Measurements from ENCODE around the gene C6orf132.
A peak's percentile ranks its signal among the peaks of the same experiment; 100 is the strongest.

The C6orf132 gene

DNA sequence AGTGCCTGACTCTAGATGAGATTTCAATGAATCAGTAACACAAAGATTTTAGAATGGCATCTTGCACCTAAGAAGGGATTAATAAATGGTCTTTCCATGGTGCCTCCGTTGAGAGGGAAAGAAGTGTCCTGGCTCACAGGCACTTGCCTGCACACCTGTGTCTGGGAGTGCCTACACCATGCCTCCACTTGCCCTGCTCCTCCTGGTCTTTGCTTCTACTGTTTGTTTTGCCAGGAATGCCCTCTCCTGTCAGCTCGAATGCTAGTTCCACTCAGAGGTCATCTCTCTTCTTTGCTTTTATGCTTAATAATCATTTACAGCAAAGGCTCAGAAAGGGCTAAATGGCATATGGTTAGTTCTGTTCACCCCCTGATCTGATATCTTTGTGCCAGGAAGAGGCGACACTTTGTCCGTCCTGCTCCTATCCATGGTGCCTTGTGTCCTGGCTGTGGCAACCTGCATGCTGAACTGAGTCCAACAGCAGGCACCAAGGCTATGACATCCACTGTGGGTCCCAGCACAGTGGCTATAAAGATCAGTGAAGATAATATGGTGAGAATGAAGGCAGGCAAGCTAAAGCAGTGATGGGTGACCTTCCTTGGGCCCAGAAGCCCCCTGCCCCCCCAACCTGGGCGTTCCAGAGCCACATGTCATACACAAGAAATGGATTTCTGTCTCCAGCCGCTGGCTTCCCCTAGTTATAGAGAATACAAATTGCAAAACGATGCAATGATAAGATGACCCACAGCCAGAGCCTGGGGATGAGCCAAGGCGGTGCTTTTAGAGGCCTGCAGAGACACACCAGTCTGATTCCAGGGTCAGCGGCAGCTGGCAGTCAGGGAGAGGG, 1.4 kb downstream of the C6orf132 start:
- H3K4me3 ChIP-seq (ENCODE audit: low read length): peak overlapping the region; percentile 74
- H3K9ac ChIP-seq (ENCODE audit: low read length): peak overlapping the region; percentile 90
- H3K27me3 ChIP-seq (replicated peaks; ENCODE audit: control insufficient read depth, insufficient read depth, low read length): no peaks in the 10 kb centered on the region
- H3K36me3 ChIP-seq (ENCODE audit: control insufficient read depth, insufficient read depth, low read length, severe bottlenecking): no peaks in the 10 kb centered on the region
- no peaks in the 10 kb centered on the region for H3K9me3 ChIP-seq (ENCODE audit: control insufficient read depth, low read length)
- peaks cover 34% of the 10 kb centered on the region for H3K4me1 ChIP-seq (ENCODE audit: control insufficient read depth, insufficient read depth, low read length)
- no peak for DNase-seq (ENCODE audit: low read depth)

- no peaks in the 10 kb centered on the region for H3K9me3 ChIP-seq (ENCODE audit: control insufficient read depth, low read length)
- no peaks in the 10 kb centered on the region for H3K36me3 ChIP-seq (ENCODE audit: control insufficient read depth, insufficient read depth, low read length, severe bottlenecking)
- H3K4me1 ChIP-seq (ENCODE audit: control insufficient read depth, insufficient read depth, low read length): peaks cover 34% of the 10 kb centered on the region
- DNase-seq (ENCODE audit: low read depth): no peak
- H3K27me3 ChIP-seq (replicated peaks; ENCODE audit: control insufficient read depth, insufficient read depth, low read length): no peaks in the 10 kb centered on the region
- no peak overlapping the region for H3K4me3 ChIP-seq (ENCODE audit: low read length)
- H3K9ac ChIP-seq (ENCODE audit: low read length): no peak overlapping the region
Measured at GRCh38 chr6:42140032-42140431, 2.4 kb downstream of the C6orf132 start.

DNA sequence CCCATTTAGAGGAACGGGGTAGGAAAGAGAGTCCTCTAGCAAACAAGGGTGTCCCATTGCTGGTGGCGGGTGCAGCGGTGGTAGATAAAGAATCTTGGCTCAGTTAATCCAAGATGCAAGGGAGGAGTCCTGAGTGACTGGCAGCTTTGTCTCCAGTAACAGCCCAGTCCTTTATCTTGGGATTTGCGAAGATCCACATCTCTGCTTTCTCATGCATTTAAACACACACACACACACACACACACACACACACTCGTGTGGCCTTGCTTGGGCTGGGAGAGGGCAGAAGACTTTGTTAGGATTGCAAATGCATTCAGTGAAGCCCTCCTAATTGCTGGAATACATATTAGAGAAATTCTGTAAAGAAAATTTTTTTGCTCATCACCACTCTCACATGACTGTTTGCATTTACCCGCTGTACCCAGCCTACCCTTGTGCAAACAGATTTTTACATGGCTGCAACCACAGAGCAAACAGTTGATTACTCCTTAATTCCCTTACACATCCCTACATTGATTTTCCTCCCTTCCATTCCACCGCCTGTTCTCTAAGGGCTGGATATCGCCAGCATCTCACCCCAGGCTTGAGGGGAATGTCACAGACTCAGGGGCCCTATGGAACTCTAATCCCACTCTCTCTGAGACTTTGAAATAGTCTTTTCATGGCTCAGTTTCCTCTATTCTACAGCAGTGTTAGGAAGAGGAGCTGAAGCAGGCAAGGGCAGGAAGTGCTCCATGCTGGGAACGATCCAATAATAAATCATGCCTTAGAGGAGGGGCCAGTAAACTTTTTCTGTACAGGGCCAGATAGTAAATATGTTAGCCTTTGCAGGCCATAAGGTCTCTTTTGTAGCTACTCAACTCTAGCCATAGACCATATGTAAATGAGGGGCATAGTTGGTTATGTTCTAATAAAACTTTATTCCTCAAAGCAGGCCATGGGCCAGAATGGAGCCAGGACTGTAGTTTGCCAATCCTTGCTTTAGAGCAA, 3.5 kb downstream of the C6orf132 start:
- Histone ChIP-seq H3K4me1 (ENCODE audit: control insufficient read depth, insufficient read depth, low read length) (peaks cover 34% of the 10 kb centered on the region), H3K4me3 (ENCODE audit: low read length) (no peak overlapping the region), H3K9me3 (ENCODE audit: control insufficient read depth, low read length) (no peaks in the 10 kb centered on the region), H3K9ac (ENCODE audit: low read length) (no peak overlapping the region), H3K27me3 (replicated peaks; ENCODE audit: control insufficient read depth, insufficient read depth, low read length) (no peaks in the 10 kb centered on the region), H3K36me3 (ENCODE audit: control insufficient read depth, insufficient read depth, low read length, severe bottlenecking) (no peaks in the 10 kb centered on the region)
- no peak for DNase-seq (ENCODE audit: low read depth)

- no peak overlapping the region for H3K4me3 ChIP-seq (ENCODE audit: low read length)
- no peak for DNase-seq (ENCODE audit: low read depth)
- H3K9ac ChIP-seq (ENCODE audit: low read length): no peak overlapping the region
- no peaks in the 10 kb centered on the region for H3K36me3 ChIP-seq (ENCODE audit: control insufficient read depth, insufficient read depth, low read length, severe bottlenecking)
- H3K27me3 ChIP-seq (replicated peaks; ENCODE audit: control insufficient read depth, insufficient read depth, low read length): no peaks in the 10 kb centered on the region
- no peaks in the 10 kb centered on the region for H3K9me3 ChIP-seq (ENCODE audit: control insufficient read depth, low read length)
- peaks cover 34% of the 10 kb centered on the region for H3K4me1 ChIP-seq (ENCODE audit: control insufficient read depth, insufficient read depth, low read length)
Measured at GRCh38 chr6:42138190-42138589, 4.2 kb downstream of the C6orf132 start.

GRCh38 chr6:42137194-42137753, 5.1 kb downstream of the C6orf132 start:
- Histone ChIP-seq H3K4me3 (ENCODE audit: low read length) (no peak overlapping the region), H3K36me3 (ENCODE audit: control insufficient read depth, insufficient read depth, low read length, severe bottlenecking) (no peaks in the 10 kb centered on the region), H3K9me3 (ENCODE audit: control insufficient read depth, low read length) (no peaks in the 10 kb centered on the region), H3K27me3 (replicated peaks; ENCODE audit: control insufficient read depth, insufficient read depth, low read length) (no peaks in the 10 kb centered on the region), H3K9ac (ENCODE audit: low read length) (peak overlapping the region; percentile 4), H3K4me1 (ENCODE audit: control insufficient read depth, insufficient read depth, low read length) (peaks cover 34% of the 10 kb centered on the region)
- no peak for DNase-seq (ENCODE audit: low read depth)

DNA sequence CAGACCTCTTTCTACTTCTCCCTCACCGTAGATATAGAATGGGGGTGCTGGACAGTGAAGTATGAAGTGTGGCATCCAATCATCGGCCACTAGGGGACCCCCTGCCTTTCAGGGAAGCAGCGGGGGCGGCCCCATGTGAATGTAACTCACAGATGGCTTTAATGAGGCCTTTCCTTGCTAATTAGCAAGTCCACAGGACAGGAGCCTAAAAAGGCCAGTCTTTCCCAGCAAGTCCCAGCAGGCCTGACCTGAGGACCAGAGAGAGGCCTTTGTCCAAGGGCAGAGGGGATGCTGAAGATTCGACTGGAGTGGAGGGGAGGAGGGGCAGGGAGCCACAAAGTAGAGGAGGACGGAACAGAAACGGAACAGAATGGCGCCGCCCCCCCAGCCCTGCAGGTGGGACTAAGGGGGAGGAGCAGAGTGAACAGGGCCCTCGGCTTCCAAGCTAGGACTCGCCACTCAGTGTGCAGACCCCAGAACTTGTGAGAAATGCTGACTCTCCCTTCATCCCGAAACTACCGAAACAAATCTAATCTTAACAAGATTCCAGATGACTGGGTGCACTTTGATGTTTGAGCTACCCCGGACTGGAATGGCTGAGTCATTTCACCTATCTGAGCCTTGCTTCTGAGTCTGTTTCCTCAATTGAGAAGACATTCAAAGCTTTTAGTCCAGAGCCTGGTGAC, 5.8 kb downstream of the C6orf132 start:
- Histone ChIP-seq H3K9ac (ENCODE audit: low read length) (peak overlapping the region; percentile 4), H3K9me3 (ENCODE audit: control insufficient read depth, low read length) (no peaks in the 10 kb centered on the region), H3K4me1 (ENCODE audit: control insufficient read depth, insufficient read depth, low read length) (peaks cover 30% of the 10 kb centered on the region), H3K36me3 (ENCODE audit: control insufficient read depth, insufficient read depth, low read length, severe bottlenecking) (no peaks in the 10 kb centered on the region), H3K27me3 (replicated peaks; ENCODE audit: control insufficient read depth, insufficient read depth, low read length) (no peaks in the 10 kb centered on the region), H3K4me3 (ENCODE audit: low read length) (no peak overlapping the region)
- peak; percentile 53 for DNase-seq (ENCODE audit: low read depth)

DNA sequence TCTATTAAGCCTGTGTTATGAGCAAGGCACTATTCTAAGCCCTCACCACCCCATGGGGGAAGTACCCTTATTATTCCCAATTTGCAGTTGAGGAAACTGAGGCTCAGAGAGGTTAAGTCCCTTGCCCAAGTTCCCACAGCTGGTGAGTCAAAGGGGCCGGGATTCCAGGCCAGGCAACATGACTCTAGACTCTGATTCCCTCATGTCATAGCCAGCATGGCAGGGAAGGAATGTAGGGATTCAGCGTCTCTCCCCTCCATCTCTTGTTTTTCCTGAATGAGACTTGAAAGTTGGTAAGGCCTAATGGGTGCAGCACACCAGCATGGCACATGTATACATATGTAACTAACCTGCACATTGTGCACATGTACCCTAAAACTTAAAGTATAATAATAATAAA, 6.7 kb downstream of the C6orf132 start:
- H3K9me3 ChIP-seq (ENCODE audit: control insufficient read depth, low read length): no peaks in the 10 kb centered on the region
- no peak overlapping the region for H3K4me3 ChIP-seq (ENCODE audit: low read length)
- H3K4me1 ChIP-seq (ENCODE audit: control insufficient read depth, insufficient read depth, low read length): peaks cover 21% of the 10 kb centered on the region
- no peaks in the 10 kb centered on the region for H3K36me3 ChIP-seq (ENCODE audit: control insufficient read depth, insufficient read depth, low read length, severe bottlenecking)
- no peak for DNase-seq (ENCODE audit: low read depth)
- no peak overlapping the region for H3K9ac ChIP-seq (ENCODE audit: low read length)
- H3K27me3 ChIP-seq (replicated peaks; ENCODE audit: control insufficient read depth, insufficient read depth, low read length): no peaks in the 10 kb centered on the region

- Histone ChIP-seq H3K4me1 (ENCODE audit: control insufficient read depth, insufficient read depth, low read length) (peaks cover 16% of the 10 kb centered on the region), H3K9ac (ENCODE audit: low read length) (no peak overlapping the region), H3K27me3 (replicated peaks; ENCODE audit: control insufficient read depth, insufficient read depth, low read length) (no peaks in the 10 kb centered on the region), H3K4me3 (ENCODE audit: low read length) (no peak overlapping the region), H3K36me3 (ENCODE audit: control insufficient read depth, insufficient read depth, low read length, severe bottlenecking) (no peaks in the 10 kb centered on the region), H3K9me3 (ENCODE audit: control insufficient read depth, low read length) (no peaks in the 10 kb centered on the region)
- no peak for DNase-seq (ENCODE audit: low read depth)
Measured at GRCh38 chr6:42135161-42135560, 7.3 kb downstream of the C6orf132 start.

DNA sequence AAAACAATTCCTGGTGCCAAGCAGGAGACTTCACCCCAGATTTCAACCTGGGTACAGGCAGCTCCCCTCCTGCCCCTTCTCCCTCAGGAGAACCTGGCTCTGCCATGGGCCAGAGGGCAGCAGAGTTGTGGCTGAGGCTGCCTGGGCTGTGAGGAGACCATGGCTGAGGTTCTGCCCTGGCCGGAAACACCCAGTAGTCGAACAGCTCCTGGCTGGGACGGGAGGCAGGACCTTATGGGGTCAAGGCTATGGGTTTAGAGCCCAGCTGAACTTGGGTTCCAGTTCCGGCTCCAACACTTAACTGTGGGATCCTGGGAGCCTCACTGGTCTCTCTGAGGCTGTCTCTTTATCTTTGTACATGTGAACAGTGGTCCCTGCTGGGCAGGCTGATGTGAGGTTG, 8.5 kb downstream of the C6orf132 start:
- H3K9me3 ChIP-seq (ENCODE audit: control insufficient read depth, low read length): no peaks in the 10 kb centered on the region

DNA sequence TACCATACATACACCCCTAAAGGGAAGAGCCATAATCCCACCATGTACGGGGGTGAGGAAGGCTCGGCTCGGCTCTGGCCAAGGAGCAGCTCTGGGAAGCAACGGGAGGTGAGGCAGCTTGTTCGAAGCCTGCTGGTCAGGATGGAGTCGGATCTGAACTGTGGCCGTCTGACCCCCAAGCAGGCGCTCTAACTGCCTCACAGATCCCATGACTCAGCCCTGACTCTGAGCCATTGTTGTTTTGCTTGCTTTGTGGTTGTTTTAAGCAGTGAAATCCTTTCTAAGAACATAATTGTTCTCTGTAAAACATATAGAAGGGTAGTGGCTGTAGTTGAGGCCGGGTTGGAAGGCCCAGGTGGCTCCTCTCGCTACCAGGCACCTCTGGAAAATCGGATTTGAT, 10.9 kb downstream of the C6orf132 start:
- no peak overlapping the region for H3K4me3 ChIP-seq (ENCODE audit: low read length)
- peaks cover 8% of the 10 kb centered on the region for H3K4me1 ChIP-seq (ENCODE audit: control insufficient read depth, insufficient read depth, low read length)
- peaks cover 5% of the 10 kb centered on the region for H3K36me3 ChIP-seq (ENCODE audit: control insufficient read depth, insufficient read depth, low read length, severe bottlenecking)
- DNase-seq (ENCODE audit: low read depth): peak; percentile 51
- no peaks in the 10 kb centered on the region for H3K27me3 ChIP-seq (replicated peaks; ENCODE audit: control insufficient read depth, insufficient read depth, low read length)
- H3K9ac ChIP-seq (ENCODE audit: low read length): no peak overlapping the region
- H3K9me3 ChIP-seq (ENCODE audit: control insufficient read depth, low read length): no peaks in the 10 kb centered on the region

More for the DNA sequence above, 8.5 kb downstream of the C6orf132 start:
- Histone ChIP-seq H3K27me3 (replicated peaks; ENCODE audit: control insufficient read depth, insufficient read depth, low read length) (no peaks in the 10 kb centered on the region), H3K4me1 (ENCODE audit: control insufficient read depth, insufficient read depth, low read length) (peaks cover 17% of the 10 kb centered on the region), H3K36me3 (ENCODE audit: control insufficient read depth, insufficient read depth, low read length, severe bottlenecking) (no peaks in the 10 kb centered on the region), H3K9ac (ENCODE audit: low read length) (no peak overlapping the region), H3K4me3 (ENCODE audit: low read length) (no peak overlapping the region)
- no peak for DNase-seq (ENCODE audit: low read depth)

DNA sequence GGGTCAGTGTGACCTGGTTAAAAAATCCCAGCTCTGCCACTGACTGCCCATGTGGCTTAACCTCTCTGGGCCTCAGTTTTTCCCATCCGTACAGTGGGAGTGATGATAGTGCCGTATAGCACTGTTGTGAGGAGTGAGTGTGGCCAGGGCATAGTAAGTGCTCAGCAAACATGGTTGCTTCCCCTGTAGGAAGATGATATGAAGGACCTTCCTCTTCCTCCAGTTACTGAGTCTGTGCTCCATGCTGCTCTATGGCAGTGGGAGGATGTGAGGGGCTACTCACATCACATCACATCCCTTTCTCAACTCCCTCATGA, 13.1 kb downstream of the C6orf132 start:
- DNase-seq (ENCODE audit: low read depth): no peak
- no peaks in the 10 kb centered on the region for H3K9me3 ChIP-seq (ENCODE audit: control insufficient read depth, low read length)
- peaks cover 11% of the 10 kb centered on the region for H3K36me3 ChIP-seq (ENCODE audit: control insufficient read depth, insufficient read depth, low read length, severe bottlenecking)
- peaks cover 10% of the 10 kb centered on the region for H3K4me1 ChIP-seq (ENCODE audit: control insufficient read depth, insufficient read depth, low read length)
- no peak overlapping the region for H3K9ac ChIP-seq (ENCODE audit: low read length)
- no peaks in the 10 kb centered on the region for H3K27me3 ChIP-seq (replicated peaks; ENCODE audit: control insufficient read depth, insufficient read depth, low read length)
- H3K4me3 ChIP-seq (ENCODE audit: low read length): no peak overlapping the region
